NCI-H2171 (cell line): ENCODE results near the gene CILP2.

Experiments
- DNase-seq: peaks from one replicate; lab custom pipeline; 2025; lab: John Stamatoyannopoulos, UW

CILP2 gene

GRCh38 chr19:19504754-19505668 is 33.1 kb upstream of the CILP2 start:
- DNase-seq = no peak

- no peak for DNase-seq
These were observed 32.3 kb upstream of the CILP2 start for GRCh38 chr19:19505669-19506326.

DNA sequence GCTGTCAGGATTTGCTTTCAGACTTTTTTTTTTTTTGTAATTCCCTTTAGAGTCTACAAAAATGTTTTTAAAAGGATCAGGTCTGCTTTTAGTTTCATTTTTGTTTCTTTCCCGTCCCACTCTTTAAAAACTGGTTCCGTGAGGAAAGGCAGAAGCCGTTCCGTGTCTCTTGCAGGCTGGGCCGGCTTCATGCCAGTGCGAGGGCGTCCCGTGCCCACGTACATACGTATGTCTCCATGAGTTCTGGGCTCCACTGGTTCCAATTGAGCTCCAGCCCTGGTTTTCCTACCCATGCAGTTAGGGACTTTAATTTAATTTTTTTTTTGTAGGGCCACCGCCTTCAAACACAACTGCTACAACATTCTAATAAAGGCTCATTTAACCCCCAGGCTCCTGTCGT is 31.5 kb upstream of the CILP2 start:
- no peak for DNase-seq

GRCh38 chr19:19507354-19507753 is 30.7 kb upstream of the CILP2 start:
- no peak for DNase-seq

DNA sequence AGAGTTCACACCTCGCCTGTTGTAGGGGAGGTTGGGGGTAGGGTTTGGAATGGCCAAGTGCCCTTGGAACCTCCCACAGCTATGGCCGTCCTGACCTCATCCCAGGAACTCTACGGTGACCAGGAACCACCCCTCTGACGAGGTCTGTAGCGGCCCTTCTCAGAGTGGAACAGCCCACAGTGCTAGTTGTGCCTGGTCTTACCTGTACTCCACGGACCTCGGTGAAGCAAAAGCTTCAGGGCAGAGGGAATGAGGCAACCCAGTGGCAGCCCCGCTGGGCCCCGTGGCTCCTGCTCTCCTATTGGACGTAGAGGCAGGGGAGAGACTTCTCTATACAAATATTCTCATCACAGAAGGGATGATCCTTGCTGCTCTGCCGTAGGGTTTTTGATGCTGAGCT is 29.8 kb upstream of the CILP2 start:
- no peak for DNase-seq

- DNase-seq = no peak
These were observed 27.6 kb upstream of the CILP2 start for GRCh38 chr19:19510432-19510831.

GRCh38 chr19:19513682-19514081 is 24.4 kb upstream of the CILP2 start:
- no peak for DNase-seq

DNA sequence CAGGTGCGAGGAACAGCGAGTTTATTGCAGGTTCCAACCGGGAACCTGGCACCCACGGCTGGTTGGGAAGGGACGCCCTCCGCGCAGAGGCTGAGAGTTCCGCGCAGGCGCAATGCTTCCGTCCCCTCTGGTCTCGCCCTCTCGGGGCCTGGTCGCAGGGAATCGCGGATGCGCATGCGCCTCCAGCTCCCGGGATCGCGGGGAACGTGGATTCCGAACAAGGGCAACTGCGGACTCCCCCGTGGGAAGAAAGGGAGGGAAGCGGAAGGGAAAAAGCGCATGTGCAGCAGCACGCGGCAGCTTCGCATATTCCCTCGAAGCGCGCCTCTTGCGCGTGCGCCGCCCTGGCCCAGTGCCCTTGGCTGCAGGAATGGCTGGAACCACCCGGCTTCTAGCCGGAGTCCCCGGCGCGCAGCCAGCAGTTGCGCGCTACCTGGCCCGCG is 23.8 kb upstream of the CILP2 start:
- DNase-seq = no peak

GRCh38 chr19:19514881-19515641 is 23.0 kb upstream of the CILP2 start, which contains the start of gene TSSK6:
Gene TSSK6 (minus strand): TSS chr19:19515548. CDS start chr19:19515427, 121 bp downstream.
- DNase-seq = no peak

DNA sequence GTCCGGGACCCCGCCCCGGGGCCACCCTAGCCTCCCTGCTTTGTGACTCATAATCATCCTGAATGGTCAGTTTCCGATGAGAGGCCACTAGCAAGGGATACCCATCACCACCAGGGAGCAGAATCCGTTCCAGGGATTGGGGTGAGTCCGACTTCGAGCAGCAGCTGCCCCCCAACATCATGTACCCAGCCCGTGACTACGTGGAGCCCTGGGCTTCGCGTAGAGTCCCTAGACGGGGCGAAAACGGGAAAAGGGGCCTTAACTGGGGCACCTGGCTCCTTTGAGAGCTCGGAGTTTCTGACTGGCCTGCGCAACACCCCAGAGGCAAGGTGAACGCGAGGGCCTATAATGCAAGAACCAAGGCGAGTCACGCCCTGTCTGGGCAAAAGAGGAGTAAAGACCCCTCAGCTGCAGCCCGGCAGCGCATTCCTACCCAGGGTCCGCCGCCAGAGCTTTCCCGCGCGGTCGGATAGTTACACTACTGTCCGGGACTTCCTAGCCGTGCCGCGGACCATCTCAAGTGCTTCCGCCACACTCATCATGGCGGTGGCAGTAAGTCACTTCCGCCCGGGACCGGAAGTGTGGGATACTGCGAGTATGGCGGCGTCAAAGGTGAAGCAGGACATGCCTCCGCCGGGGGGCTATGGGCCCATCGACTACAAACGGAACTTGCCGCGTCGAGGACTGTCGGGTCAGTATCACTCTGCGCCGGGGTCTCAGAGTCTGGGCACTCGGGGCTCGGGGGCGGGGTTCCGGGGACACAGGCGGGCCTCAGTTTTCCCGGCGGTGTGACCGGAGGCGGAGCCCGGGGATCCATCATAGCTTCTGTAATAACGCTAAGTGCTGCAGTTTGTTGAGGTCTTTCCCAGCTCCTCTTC is 22.2 kb upstream of the CILP2 start, which contains the start of gene NDUFA13:
TSS of gene NDUFA13 (plus strand) at position 584 of the 878 bp plus-strand sequence. CDS start at position 598, 14 bp downstream.
- DNase-seq = peak; percentile 84

- DNase-seq = no peak
These were observed 20.8 kb upstream of the CILP2 start for GRCh38 chr19:19517235-19517619.

DNA sequence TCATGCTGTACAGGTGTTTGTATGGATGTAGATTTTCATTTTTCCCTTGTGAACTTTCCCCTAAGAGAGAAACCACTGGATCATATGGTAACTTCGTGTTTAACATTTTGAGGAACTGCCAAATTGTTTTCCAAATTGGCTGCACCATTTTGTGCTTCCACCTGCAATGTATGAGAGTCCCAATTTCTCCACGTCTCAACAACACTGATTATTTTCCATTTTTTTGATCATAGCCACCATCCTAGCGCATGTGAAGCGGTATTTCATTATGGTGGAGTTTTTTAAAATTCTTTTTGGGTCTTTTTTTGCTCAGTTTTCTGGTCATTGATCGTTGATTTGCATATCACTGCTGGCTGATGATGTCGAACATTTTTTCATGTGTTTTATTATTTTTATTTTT is 17.1 kb upstream of the CILP2 start:
- no peak for DNase-seq

GRCh38 chr19:19523177-19523576 is 14.9 kb upstream of the CILP2 start:
- DNase-seq = no peak

- DNase-seq = no peak
These were observed 14.0 kb upstream of the CILP2 start for GRCh38 chr19:19524053-19524452.

DNA sequence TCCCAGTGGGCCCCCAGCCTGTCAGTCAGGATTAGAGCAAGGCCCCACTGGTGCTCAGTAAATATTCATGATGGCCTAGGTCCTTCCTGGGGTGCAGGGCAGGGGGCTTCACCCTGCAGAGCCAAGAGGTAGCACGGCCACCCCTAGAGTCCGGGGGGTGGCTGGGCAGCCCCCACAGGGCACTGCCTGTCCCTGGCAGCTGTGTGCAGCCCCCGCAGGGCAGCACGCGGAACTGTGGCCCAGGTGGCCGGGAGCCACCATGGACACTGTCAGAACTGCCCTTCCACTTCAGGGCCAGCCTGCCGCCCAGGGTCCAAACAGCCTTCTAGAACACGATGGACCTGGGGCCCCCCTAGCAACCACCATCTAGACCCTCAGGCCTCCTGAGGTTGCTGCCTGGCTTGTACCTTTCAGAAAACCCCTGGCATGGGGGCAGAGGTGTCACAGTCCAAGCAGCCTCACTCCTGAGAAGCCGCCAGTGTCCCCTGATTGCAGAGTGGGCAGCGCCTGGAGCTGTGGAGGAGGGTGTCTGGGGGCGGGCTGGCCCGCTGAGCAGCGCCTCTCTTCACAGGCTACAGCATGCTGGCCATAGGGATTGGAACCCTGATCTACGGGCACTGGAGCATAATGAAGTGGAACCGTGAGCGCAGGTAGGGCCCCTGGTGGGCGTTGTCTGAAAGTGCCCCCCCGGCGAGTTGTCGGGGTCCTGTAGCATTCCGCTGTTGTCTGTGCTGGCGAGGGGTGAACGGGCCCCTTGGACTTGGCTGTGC is 12.3 kb upstream of the CILP2 start:
- no peak for DNase-seq

DNA sequence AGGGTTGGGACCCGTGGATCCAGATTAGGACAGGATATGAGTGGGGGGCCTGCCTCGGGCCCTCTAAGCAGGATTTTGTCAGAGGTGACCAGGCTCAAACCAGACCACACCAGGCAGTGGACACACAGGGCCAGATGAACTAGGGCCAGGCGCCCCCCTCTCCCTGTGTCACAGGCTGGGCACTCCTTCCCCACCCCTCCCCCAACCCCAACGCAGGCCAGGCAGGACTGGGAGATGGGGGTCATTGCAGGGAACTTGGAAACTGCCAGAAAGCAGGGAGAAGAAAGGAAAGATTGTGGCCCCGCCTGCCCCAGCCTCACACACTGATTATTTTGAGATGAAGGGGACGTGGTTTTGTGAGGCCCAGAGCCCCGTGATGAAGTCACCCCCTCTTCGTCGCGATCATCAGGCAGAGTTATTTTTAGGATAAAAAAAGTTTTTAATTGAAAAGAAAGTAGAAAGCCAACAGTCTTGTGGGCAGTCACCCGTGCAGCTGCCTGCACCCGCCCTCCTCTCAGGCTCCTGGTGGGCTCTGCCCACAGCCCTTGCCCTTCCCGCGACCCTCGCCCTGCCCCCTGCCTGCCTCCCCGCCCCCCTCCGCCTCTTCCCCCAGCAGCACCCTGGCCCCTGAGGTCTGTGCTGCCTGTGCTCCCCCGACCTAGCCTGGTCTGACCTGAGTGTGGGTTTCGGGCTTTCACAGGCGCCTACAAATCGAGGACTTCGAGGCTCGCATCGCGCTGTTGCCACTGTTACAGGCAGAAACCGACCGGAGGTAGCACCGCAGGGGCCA is 11.3 kb upstream of the CILP2 start:
- DNase-seq = no peak

- no peak for DNase-seq
These were observed 10.8 kb upstream of the CILP2 start for GRCh38 chr19:19527371-19527656.

DNA sequence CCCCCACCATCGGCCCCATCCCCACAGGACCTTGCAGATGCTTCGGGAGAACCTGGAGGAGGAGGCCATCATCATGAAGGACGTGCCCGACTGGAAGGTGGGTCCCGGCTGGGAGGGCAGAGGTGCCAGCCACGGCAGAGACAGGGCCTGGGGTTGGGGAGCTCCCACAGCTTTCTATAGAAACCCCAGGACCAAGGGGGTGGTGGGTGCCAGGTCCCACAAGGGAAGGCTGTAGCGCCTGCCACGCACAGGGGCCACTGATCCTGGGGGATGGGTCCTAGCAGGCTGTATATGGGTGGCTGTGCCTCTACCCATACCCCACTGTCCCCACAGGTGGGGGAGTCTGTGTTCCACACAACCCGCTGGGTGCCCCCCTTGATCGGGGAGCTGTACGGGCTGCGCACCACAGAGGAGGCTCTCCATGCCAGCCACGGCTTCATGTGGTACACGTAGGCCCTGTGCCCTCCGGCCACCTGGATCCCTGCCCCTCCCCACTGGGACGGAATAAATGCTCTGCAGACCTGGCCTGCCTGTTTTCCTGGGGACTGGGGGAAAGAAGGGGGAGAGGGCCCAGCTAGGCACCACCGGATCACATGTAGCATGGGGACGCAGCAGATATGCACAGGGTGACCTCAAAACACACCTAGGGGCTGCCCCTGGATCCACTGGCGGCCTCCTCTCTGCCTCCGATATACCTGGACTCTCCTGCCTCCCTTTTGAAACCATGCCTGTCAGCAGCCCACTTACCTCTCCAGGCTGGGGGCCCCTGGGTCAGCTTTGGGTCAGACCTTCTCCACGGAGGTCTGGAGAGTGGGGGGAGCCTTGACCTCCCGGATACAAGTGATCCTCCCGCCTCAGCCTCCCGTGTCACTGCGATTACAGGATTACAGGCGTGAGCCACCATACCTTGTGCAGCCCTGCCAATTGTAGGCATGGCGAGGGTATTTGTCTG is 10.1 kb upstream of the CILP2 start:
- no peak for DNase-seq
